NCI-H69 (cell line): ENCODE data around the gene SAMD8.
"Not testable (repeated sequence)": the region's sequence is repeated elsewhere in the genome, so short reads cannot be mapped to it uniquely, and the experiment has no call there.

Source experiments
- DNase-seq: peaks from one replicate; lab custom pipeline; 2025; lab: John Stamatoyannopoulos, UW

SAMD8 gene

DNA sequence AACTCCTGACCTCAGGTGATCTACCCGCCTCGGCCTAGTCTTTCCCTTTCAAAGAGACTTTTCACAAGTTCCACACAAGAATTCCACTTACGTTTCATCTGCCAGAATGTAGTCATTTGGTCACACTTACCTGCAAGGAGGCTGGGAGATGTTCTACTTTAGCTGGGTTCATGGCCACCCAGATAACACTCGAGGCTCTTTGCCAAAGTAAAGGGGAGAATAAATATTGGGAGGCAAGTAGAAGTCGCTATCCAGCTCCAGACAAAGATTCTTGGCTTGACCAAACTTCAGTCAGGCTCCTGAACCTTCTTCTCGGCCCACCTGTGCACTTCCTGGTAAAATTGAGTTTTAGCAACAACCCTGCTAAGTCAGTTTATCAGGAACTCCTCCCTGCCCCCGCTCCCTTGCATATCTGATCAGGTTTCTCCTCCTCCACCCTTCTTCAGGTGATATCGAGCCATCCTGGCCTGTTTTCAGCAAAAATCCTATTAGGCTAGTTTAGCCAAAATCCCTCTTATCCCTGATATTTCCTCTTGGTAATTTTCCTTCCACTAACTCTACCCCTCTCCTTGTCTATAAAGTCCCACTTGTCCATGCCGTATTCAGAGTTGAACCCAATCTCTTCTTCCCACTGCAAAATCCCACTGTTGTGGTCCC lies 25.1 kb upstream of the SAMD8 start:
- DNase-seq: no peak

- DNase-seq: no peak
Measured at GRCh38 chr10:75088640-75089039, 22.8 kb upstream of the SAMD8 start.

- DNase-seq: no peak
Measured at GRCh38 chr10:75089634-75090033, 21.8 kb upstream of the SAMD8 start.

DNA sequence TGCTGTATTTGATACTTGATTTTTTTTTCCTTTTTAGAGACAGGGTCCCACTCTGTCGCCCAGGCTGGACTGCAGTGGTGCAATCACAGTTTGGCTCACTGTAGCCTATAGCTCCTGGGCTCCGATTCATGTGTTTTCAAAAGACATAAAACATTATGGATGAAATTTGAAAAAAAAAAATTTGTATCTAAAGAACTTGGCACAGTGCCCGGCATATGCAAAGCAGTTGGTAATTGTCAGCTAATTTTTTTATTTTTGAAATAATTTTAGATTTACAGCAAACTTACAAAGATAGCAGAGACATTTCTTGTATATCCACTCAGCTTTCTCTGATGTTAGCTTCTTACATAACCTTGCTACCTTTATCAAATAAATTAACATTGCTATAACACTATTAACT lies 20.3 kb upstream of the SAMD8 start:
- DNase-seq: peak; percentile 4

- no peak for DNase-seq
Measured at GRCh38 chr10:75094465-75094864, 17.0 kb upstream of the SAMD8 start.

- no peak for DNase-seq
Measured at GRCh38 chr10:75095631-75096030, 15.8 kb upstream of the SAMD8 start.

DNA sequence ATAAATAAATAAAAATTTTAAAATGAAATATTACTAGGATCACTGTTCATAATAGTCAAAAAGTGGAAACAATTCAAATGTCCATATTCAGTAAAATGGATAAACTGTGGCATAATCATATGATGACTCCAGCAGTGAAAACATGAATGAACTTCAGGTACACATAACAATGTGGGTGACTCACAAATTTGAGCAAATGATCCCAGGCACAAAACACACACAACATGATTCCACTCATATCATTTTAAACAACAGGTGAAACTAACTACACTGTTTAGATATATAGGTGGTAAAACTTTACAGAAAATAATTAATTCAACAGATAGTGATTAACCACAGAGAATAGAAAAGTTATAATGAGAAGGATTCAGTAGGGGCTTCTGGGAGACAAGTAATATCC lies 14.7 kb upstream of the SAMD8 start:
- DNase-seq: no peak

GRCh38 chr10:75097666-75098285 lies 13.7 kb upstream of the SAMD8 start:
- peak; percentile 66 for DNase-seq

DNA sequence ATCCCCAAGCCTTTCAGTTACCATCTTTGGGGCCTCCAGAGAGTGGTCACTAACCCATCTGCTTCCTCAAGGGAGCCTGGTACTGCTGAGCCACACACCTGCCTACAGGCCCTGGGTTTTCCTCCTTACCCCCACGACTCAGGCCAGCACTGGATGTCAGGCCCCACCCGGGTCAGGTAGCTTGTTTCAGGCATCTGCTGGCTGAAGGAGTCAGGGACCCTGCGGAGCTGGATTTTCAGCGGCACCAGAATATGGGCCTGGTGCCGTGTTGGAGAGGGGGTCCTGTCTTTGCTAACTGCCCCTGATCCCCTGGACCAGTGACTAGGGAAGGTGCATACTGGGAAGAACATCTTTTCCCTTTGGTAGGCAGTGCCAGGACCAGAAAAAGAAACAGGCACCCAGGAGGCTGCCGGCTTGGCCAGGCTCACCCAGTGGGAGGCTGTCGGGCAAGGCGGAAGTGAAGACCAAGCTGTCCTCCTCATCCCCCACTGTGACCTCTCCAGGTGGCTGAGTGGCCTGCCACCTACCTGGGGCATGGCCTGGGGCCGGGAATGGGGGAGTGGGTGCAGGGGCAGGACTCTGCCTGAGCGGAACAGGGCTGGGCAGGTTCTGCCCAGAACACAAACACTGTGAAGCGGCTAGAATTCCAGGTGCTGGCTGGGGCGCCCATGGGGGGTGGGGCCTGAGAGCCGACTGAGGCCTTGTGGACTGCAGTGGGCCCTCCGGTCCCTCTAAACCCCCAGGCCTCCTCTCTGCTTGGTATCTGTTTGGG lies 12.4 kb upstream of the SAMD8 start:
- DNase-seq: peak; percentile 33

GRCh38 chr10:75099952-75100763 lies 11.3 kb upstream of the SAMD8 start:
- DNase-seq: peak; percentile 64

- no peak for DNase-seq
Measured at GRCh38 chr10:75100764-75101291, 10.6 kb upstream of the SAMD8 start.

- no peak for DNase-seq
Measured at GRCh38 chr10:75101416-75102251, 9.8 kb upstream of the SAMD8 start.

GRCh38 chr10:75102830-75103673 lies 8.4 kb upstream of the SAMD8 start:
- DNase-seq: no peak

DNA sequence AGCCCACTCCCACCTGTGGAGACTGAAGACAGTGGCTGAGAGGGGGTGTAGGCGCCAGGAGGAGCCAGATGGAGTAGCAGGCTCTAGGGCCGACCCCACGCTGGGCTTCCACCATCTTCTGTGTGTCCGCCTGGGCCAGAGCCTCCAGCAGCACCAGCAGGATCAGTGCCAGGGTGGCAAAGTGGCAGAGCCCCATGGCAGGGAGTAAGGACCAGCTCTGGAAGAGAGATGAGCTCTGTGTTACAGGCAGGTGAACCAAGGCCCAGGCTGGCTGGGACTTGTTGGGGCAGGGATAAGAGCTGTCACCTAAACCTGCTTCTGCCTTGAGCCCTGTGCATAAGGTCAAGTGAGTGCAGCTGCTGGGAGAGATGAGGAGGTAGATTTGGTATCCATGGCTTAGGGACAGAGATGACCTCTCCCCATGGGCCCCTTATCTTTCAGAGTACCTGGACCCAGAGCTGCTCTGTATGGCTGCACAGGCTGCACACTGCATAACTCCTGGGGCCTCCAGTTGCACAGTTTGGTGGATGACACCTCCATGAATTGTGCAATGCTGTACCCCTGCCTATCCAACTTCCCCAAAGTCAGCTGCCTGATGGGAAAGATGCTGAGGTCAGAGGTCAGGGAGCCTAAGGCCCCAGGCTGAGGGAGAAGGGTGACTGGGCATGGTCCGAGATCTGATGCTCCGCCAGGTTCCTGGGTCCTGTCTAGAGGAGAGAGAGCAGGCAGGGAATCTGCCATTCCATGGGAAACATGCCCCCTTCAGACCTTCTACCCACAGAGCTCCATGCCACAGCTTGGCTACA lies 7.4 kb upstream of the SAMD8 start:
- DNase-seq: no peak

- DNase-seq: no peak
Measured at GRCh38 chr10:75104842-75105241, 6.6 kb upstream of the SAMD8 start.

GRCh38 chr10:75105576-75106197 lies 5.8 kb upstream of the SAMD8 start:
- DNase-seq: no peak

DNA sequence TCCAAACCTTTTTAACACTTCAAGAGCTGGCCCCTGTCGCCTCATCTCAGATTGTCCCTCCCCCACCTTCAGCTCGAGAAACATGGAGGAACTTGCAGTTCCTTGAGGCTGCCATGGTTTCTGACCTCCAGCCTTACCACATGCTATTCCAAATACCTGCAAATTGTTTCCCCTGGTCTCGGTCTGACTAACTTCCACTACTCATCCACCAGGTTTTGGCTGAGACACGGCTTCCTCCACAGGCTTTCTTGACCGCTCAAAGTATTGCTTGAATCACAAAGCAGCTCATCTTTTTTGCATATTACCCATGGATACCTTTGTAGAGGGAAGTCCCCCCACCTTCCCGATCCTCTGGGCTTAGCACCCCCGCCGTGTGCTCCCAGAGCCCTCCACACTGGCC lies 5.2 kb upstream of the SAMD8 start:
- no peak for DNase-seq

- DNase-seq: not testable (repeated sequence)
Measured at GRCh38 chr10:75106891-75107290, 4.6 kb upstream of the SAMD8 start.
